Measurements from ENCODE around the gene ITM2B.

DNA sequence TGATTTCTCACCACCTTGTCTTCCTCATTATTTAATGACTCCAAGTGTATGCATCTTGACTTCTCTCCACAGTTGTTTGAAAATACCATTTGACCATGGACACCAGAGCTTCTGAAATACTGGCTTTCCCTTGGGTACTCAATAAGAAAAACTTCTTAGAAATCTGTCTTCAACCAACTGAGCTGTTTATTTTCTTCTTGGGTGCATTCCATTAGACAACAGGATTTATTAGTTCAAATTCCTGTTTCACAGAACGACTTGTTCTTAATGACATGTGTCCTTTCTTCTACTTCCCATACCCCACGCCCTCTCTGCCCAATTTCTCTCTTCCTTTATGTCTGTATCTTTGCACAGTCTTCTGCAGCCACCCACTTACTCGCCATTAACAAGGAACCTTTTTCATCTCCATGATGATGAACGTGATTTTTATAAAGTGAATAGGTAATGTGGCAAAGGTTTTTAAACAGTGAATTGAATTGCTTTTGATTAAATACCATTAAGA is 11.3 kb upstream of the ITM2B start:
- TF ChIP-seq EZH2phosphoT487 (IDR thresholded peaks at IDR 0.05; ENCODE audit: insufficient read depth, low read depth) = no peak
- no peak for TF ChIP-seq EZH2 (IDR thresholded peaks at IDR 0.05; ENCODE audit: insufficient read depth, poor library complexity, severe bottlenecking)
